B cell (primary cell): ENCODE data around the gene TRIM28. TPM values are rescaled to one million over a fixed set of nuclear protein-coding genes. Genes with fewer than 3 reads are reported as not detected.

ENCODE experiments used
- ATAC-seq: fragments of 200-7000 bp; cut with Tn5 transposase; one replicate; pipeline ENCODE4 v1.10.0; 2021; ENCODE audit warnings: low read depth, mild to moderate bottlenecking, moderate number of reproducible peaks, moderate library complexity
- CTCF ChIA-PET: fragments of 350-600 bp; sonication (Branson Sonifier 250); formaldehyde crosslinking; loops from one replicate; lab custom pipeline; 2021; ENCODE audit warnings: antibody characterized with exemption, inconsistent platforms; lab: Charles Lee
- POLR2A ChIA-PET: fragments of 350-600 bp; sonication (Branson Sonifier 250); formaldehyde crosslinking; loops from one replicate; lab custom pipeline; 2021; ENCODE audit warnings: antibody characterized with exemption; lab: Charles Lee
- DNase-seq: peaks from one replicate; pipeline ENCODE4 v3.0.0; 2013
- H2AFZ ChIP-seq: 2 replicates; pipeline ENCODE4 v1.6.1; 2012; ENCODE audit warnings: mild to moderate bottlenecking, low read depth, low read length; ENCODE audit not compliant: insufficient read depth, poor library complexity, severe bottlenecking
- H3K27ac ChIP-seq, 2 donors: 1 replicate in 1 of 2; 2 replicates in 1 of 2; pipeline ENCODE4 v1.5.1; 2012 to 2013; ENCODE audit warnings: low read length in 2 of 2, mild to moderate bottlenecking in 2 of 2, moderate library complexity in 1 of 2
- H3K27me3 ChIP-seq, 4 experiments: fragments of 200-600 bp in 1 of 4; sonication (generic) in 1 of 4; replicated peaks in 1 of 4; 1 replicate in 2 of 4; 2 replicates in 2 of 4; pipeline versions ENCODE4 v1.6.1 to v1.7.0; 2013 to 2016; ENCODE audit warnings: low read length in 3 of 4, mild to moderate bottlenecking in 2 of 4, mixed read lengths in 1 of 4, moderate library complexity in 1 of 4; ENCODE audit not compliant: insufficient read depth in 4 of 4, control insufficient read depth in 3 of 4; ENCODE audit errors: control extremely low read depth in 1 of 4
- H3K36me3 ChIP-seq, 2 experiments: replicated peaks in 1 of 2; 1 replicate in 1 of 2; 2 replicates in 1 of 2; pipeline versions ENCODE4 v1.6.1 to v1.7.1; 2013; ENCODE audit warnings: low read length in 1 of 2; ENCODE audit not compliant: insufficient read depth in 2 of 2, control insufficient read depth in 1 of 2; ENCODE audit errors: control extremely low read depth in 1 of 2, extremely low read depth in 1 of 2
- H3K4me1 ChIP-seq, 2 donors: fragments of 200-600 bp in 1 of 2; sonication (generic) in 1 of 2; 1 replicate in 1 of 2; 2 replicates in 1 of 2; pipeline versions ENCODE4 v1.5.1 to v1.6.1; 2013 to 2017; ENCODE audit warnings: low read length in 2 of 2; ENCODE audit not compliant: control insufficient read depth in 2 of 2, insufficient read depth in 2 of 2
- H3K4me2 ChIP-seq: replicated peaks from 2 replicates; pipeline ENCODE3; 2012; ENCODE audit warnings: mild to moderate bottlenecking, low read depth, low read length; ENCODE audit not compliant: poor library complexity, severe bottlenecking
- H3K4me3 ChIP-seq, 5 experiments: fragments of 200-600 bp in 1 of 5; sonication (generic) in 1 of 5; 1 replicate in 3 of 5; 2 replicates in 2 of 5; pipeline versions ENCODE4 v1.5.1 to v1.7.0; 2011 to 2016; ENCODE audit warnings: low read length in 4 of 5, mild to moderate bottlenecking in 4 of 5, low read depth in 2 of 5, control low read depth in 1 of 5, moderate library complexity in 1 of 5; ENCODE audit not compliant: insufficient read depth in 1 of 5; ENCODE audit errors: control extremely low read depth in 1 of 5, extremely low read depth in 1 of 5
- H3K79me2 ChIP-seq: fragments of 200-600 bp; sonication (generic); one replicate; pipeline ENCODE4 v1.6.0; 2016; ENCODE audit warnings: low read length; ENCODE audit not compliant: control insufficient read depth, insufficient read depth
- H3K9ac ChIP-seq: fragments of 200-600 bp; sonication (generic); 2 replicates; pipeline ENCODE4 v1.6.1; 2017; ENCODE audit warnings: mild to moderate bottlenecking, low read length, moderate library complexity
- H3K9me3 ChIP-seq, 3 donors: one replicate each; pipeline versions ENCODE4 v1.6.1 to v1.7.1; 2013; ENCODE audit warnings: low read length in 2 of 3; ENCODE audit not compliant: control insufficient read depth in 2 of 3, insufficient read depth in 1 of 3; ENCODE audit errors: control extremely low read depth in 1 of 3
- H4K20me1 ChIP-seq: 2 replicates; pipeline ENCODE4 v1.6.0; 2012; ENCODE audit warnings: mild to moderate bottlenecking, low read length; ENCODE audit not compliant: insufficient read depth, control insufficient read depth, poor library complexity, severe bottlenecking
- H3K27ac Mint-ChIP-seq: one replicate; pipeline ENCODE4 v1.8.0; 2021; ENCODE audit warnings: mixed read lengths
- H3K27me3 Mint-ChIP-seq: one replicate; pipeline ENCODE4 v1.8.0; 2021; ENCODE audit warnings: mixed read lengths
- H3K4me1 Mint-ChIP-seq: one replicate; pipeline ENCODE4 v1.8.0; 2021; ENCODE audit warnings: mixed read lengths
- H3K4me3 Mint-ChIP-seq: one replicate; pipeline ENCODE4 v1.8.0; 2021; ENCODE audit warnings: mixed read lengths
- H3K9me3 Mint-ChIP-seq: one replicate; pipeline ENCODE4 v1.8.0; 2022; ENCODE audit warnings: mixed read lengths; ENCODE audit not compliant: insufficient read depth
- EZH2 ChIP-seq: IDR thresholded peaks from 2 replicates; pipeline ENCODE4 v1.6.1; 2012; ENCODE audit warnings: borderline replicate concordance, low read depth, mild to moderate bottlenecking, moderate library complexity, low read length; ENCODE audit not compliant: insufficient read depth, poor library complexity, severe bottlenecking
- WGBS: methylation state at CpG from one replicate; pipeline ENCODE4 v1.1.5; 2013; ENCODE audit warnings: missing lambda C conversion rate; ENCODE audit not compliant: insufficient coverage; 5-methylcytosine and 5-hydroxymethylcytosine counted together
- intact Hi-C: fragments of 100-400 bp; cut with micrococcal nuclease; formaldehyde crosslinking; loops from one replicate; pipeline ENCODE4 v1.10.0; 2022
- polyA plus RNA-seq: library from polyadenylated mRNA; depleted of rRNA; stranded (reverse); fragments of >200 nt; gene quantifications from 2 replicates; pipeline ENCODE4 v1.2.3, GENCODE V29; 2012
- total RNA-seq, 2 donors: library from RNA; stranded (reverse); fragments of 120-200 nt in 1 of 2; gene quantifications; 1 replicate in 1 of 2; 2 replicates in 1 of 2; pipeline versions ENCODE4 v1.2.3 to v1.2.4, GENCODE V29; 2013 to 2022
- TF ChIP-seq, protein P1 (sequence below): fragments of 200-600 bp; IDR thresholded peaks from one replicate; pipeline ENCODE4 v1.8.0; 2022; ENCODE audit warnings: antibody characterized with exemption, mild to moderate bottlenecking

Gene TRIM28
- total and polyA plus RNA-seq, 2 donors (not counting 1 experiment from before 2014, with no cell fraction given) = 370 to 569 TPM

- peaks cover 6 to 31% of the 10 kb centered on the region in 2 experiments for H3K36me3 ChIP-seq
- Mint-ChIP-seq H3K9me3 (no peaks in the 10 kb centered on the region), H3K4me3 (peak overlapping the region; percentile 96), H3K27me3 (no peaks in the 10 kb centered on the region), H3K4me1 (peaks cover 62% of the 10 kb centered on the region), H3K27ac (peak overlapping the region; percentile 88)
- peaks cover 32 to 48% of the 10 kb centered on the region in 2 donors for H3K4me1 ChIP-seq
- H3K79me2 ChIP-seq = peaks cover 43% of the 10 kb centered on the region
- H3K4me2 ChIP-seq = peak overlapping the region; percentile 97
- 96% methylated on average over 8 of the region's 16 CpGs for WGBS
- H2AFZ ChIP-seq = no peak overlapping the region
- H3K9ac ChIP-seq = no peak overlapping the region
- H4K20me1 ChIP-seq = peaks cover 16% of the 10 kb centered on the region
- no peaks in the 10 kb centered on the region for H3K27me3 ChIP-seq
- POLR2A ChIA-PET = interaction anchor here (2.1 kb wide), 1 partner anchor 16 kb away, joined by 13 read pairs; the partner anchor contains the start of gene MZF1
- TF ChIP-seq, protein P1, sequence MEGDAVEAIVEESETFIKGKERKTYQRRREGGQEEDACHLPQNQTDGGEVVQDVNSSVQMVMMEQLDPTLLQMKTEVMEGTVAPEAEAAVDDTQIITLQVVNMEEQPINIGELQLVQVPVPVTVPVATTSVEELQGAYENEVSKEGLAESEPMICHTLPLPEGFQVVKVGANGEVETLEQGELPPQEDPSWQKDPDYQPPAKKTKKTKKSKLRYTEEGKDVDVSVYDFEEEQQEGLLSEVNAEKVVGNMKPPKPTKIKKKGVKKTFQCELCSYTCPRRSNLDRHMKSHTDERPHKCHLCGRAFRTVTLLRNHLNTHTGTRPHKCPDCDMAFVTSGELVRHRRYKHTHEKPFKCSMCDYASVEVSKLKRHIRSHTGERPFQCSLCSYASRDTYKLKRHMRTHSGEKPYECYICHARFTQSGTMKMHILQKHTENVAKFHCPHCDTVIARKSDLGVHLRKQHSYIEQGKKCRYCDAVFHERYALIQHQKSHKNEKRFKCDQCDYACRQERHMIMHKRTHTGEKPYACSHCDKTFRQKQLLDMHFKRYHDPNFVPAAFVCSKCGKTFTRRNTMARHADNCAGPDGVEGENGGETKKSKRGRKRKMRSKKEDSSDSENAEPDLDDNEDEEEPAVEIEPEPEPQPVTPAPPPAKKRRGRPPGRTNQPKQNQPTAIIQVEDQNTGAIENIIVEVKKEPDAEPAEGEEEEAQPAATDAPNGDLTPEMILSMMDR = no peak
- no peak for TF ChIP-seq EZH2
- ATAC-seq (no peak), DNase-seq (peak; percentile 36)
- no peaks in the 10 kb centered on the region for H3K9me3 ChIP-seq
- intact Hi-C loops = loop anchor here (1.0 kb wide), 2 partner anchors 12 to 37 kb away; partner anchors contain the start of genes TRIM28 and ZBTB45
- H3K27ac ChIP-seq = peak overlapping the region; percentile 94 to 98
- CTCF ChIA-PET = interaction anchor here (1.2 to 3.3 kb wide), 4 partner anchors 8 to 36 kb away, joined by 3 to 20 read pairs (median 10); partner anchors contain the start of genes TRIM28 and ZBTB45
- peak overlapping the region in 1 of 5 experiments; percentile 75 for H3K4me3 ChIP-seq
Measured at GRCh38 chr19:58555920-58556621, 12.2 kb downstream of the TRIM28 start.
